ENCODE measurements around the gene RBM46.

RBM46 gene

GRCh38 chr4:154838155-154838554 is 57.1 kb downstream of the RBM46 start:
- no peak overlapping the region for H3K9ac ChIP-seq (ENCODE audit: low read depth, low read length, poor library complexity, severe bottlenecking)
- no peak overlapping the region for H2AFZ ChIP-seq (ENCODE audit: low read length)
- H3K9me3 ChIP-seq (ENCODE audit: insufficient read depth, low read depth, low read length): no peaks in the 10 kb centered on the region
- no peaks in the 10 kb centered on the region for H4K20me1 ChIP-seq (ENCODE audit: insufficient read depth, low read length, poor library complexity, severe bottlenecking)
- no peak overlapping the region for H3K4me2 ChIP-seq (ENCODE audit: low read depth, low read length, poor library complexity, severe bottlenecking)
- H3K9me2 ChIP-seq (replicated peaks; ENCODE audit: low read depth, low read length): no peaks in the 10 kb centered on the region
- no peak overlapping the region for H3K4me3 ChIP-seq (ENCODE audit: low read length, poor library complexity, severe bottlenecking)
- H3K36me3 ChIP-seq (ENCODE audit: insufficient read depth, low read length): no peaks in the 10 kb centered on the region
- no peaks in the 10 kb centered on the region for H3K27me3 ChIP-seq (ENCODE audit: insufficient read depth, low read length, poor library complexity, severe bottlenecking)
- TF ChIP-seq EZH2phosphoT487 (IDR thresholded peaks at IDR 0.05; ENCODE audit: borderline replicate concordance): no peak
- no peak for TF ChIP-seq CTCF (conservative IDR thresholded peaks at IDR 0.05; ENCODE audit: low read length)
- H3K79me2 ChIP-seq (ENCODE audit: insufficient read depth, low read length): no peaks in the 10 kb centered on the region
- H3K4me1 ChIP-seq (ENCODE audit: insufficient read depth, low read length, poor library complexity, severe bottlenecking): no peaks in the 10 kb centered on the region
- H3F3A ChIP-seq (ENCODE audit: low read depth): no peaks in the 10 kb centered on the region

- no peaks in the 10 kb centered on the region for H3K4me1 ChIP-seq (ENCODE audit: insufficient read depth, low read length, poor library complexity, severe bottlenecking)
- no peaks in the 10 kb centered on the region for H3K79me2 ChIP-seq (ENCODE audit: insufficient read depth, low read length)
- no peaks in the 10 kb centered on the region for H3K9me2 ChIP-seq (replicated peaks; ENCODE audit: low read depth, low read length)
- H3K9ac ChIP-seq (ENCODE audit: low read depth, low read length, poor library complexity, severe bottlenecking): no peak overlapping the region
- no peaks in the 10 kb centered on the region for H4K20me1 ChIP-seq (ENCODE audit: insufficient read depth, low read length, poor library complexity, severe bottlenecking)
- TF ChIP-seq CTCF (conservative IDR thresholded peaks at IDR 0.05; ENCODE audit: low read length): no peak
- no peak for TF ChIP-seq EZH2phosphoT487 (IDR thresholded peaks at IDR 0.05; ENCODE audit: borderline replicate concordance)
- no peak overlapping the region for H3K4me2 ChIP-seq (ENCODE audit: low read depth, low read length, poor library complexity, severe bottlenecking)
- no peaks in the 10 kb centered on the region for H3F3A ChIP-seq (ENCODE audit: low read depth)
- H3K36me3 ChIP-seq (ENCODE audit: insufficient read depth, low read length): no peaks in the 10 kb centered on the region
- H2AFZ ChIP-seq (ENCODE audit: low read length): no peak overlapping the region
- no peak overlapping the region for H3K4me3 ChIP-seq (ENCODE audit: low read length, poor library complexity, severe bottlenecking)
- no peaks in the 10 kb centered on the region for H3K27me3 ChIP-seq (ENCODE audit: insufficient read depth, low read length, poor library complexity, severe bottlenecking)
- no peaks in the 10 kb centered on the region for H3K9me3 ChIP-seq (ENCODE audit: insufficient read depth, low read depth, low read length)
These were observed 57.6 kb downstream of the RBM46 start for GRCh38 chr4:154838694-154839093.

- Histone ChIP-seq H3K4me2 (ENCODE audit: low read depth, low read length, poor library complexity, severe bottlenecking) (no peak overlapping the region), H3K36me3 (ENCODE audit: insufficient read depth, low read length) (no peaks in the 10 kb centered on the region), H3K9me3 (ENCODE audit: insufficient read depth, low read depth, low read length) (no peaks in the 10 kb centered on the region), H3K9ac (ENCODE audit: low read depth, low read length, poor library complexity, severe bottlenecking) (no peak overlapping the region), H3K27me3 (ENCODE audit: insufficient read depth, low read length, poor library complexity, severe bottlenecking) (no peaks in the 10 kb centered on the region), H3K9me2 (replicated peaks; ENCODE audit: low read depth, low read length) (no peaks in the 10 kb centered on the region), H4K20me1 (ENCODE audit: insufficient read depth, low read length, poor library complexity, severe bottlenecking) (no peaks in the 10 kb centered on the region), H3K4me3 (ENCODE audit: low read length, poor library complexity, severe bottlenecking) (no peak overlapping the region), H3K79me2 (ENCODE audit: insufficient read depth, low read length) (no peaks in the 10 kb centered on the region), H2AFZ (ENCODE audit: low read length) (no peak overlapping the region), H3K4me1 (ENCODE audit: insufficient read depth, low read length, poor library complexity, severe bottlenecking) (no peaks in the 10 kb centered on the region), H3F3A (ENCODE audit: low read depth) (no peaks in the 10 kb centered on the region)
- TF ChIP-seq EZH2phosphoT487 (IDR thresholded peaks at IDR 0.05; ENCODE audit: borderline replicate concordance) (no peak), CTCF (conservative IDR thresholded peaks at IDR 0.05; ENCODE audit: low read length) (peak; percentile 44)
These were observed 73.3 kb downstream of the RBM46 start for GRCh38 chr4:154854362-154854761.
